ENCODE data around the gene RCAN1.

GRCh38 chr21:34559089-34559631 lies 55.8 kb downstream of the RCAN1 start:
- TF ChIP-seq ZNF843 (tag by site-specific recombination; IDR thresholded peaks at IDR 0.05), result no peak
- TF ChIP-seq SP2 (tag by site-specific recombination; IDR thresholded peaks at IDR 0.05), result no peak
- TF ChIP-seq CTCF (tag by site-specific recombination; IDR thresholded peaks at IDR 0.05), result no peak
- TF ChIP-seq RBAK (tag by site-specific recombination; IDR thresholded peaks at IDR 0.05), result no peak
- no peak for TF ChIP-seq ZNF549 (tag by site-specific recombination; IDR thresholded peaks at IDR 0.05)
- TF ChIP-seq ZNF768 (tag by site-specific recombination; IDR thresholded peaks at IDR 0.05), result no peak
- TF ChIP-seq SALL2 (tag by site-specific recombination; IDR thresholded peaks at IDR 0.05; ENCODE audit: borderline replicate concordance), result no peak
- TF ChIP-seq ZBTB49 (tag by site-specific recombination; IDR thresholded peaks at IDR 0.05; ENCODE audit: low read depth), result no peak
- no peak for TF ChIP-seq YY1 (tag by site-specific recombination; IDR thresholded peaks at IDR 0.05)
